Right atrium auricular region (tissue), 2 donors: ENCODE results near the gene CORO1A. TPM values are rescaled to one million over a fixed set of nuclear protein-coding genes. Genes with fewer than 3 reads are reported as not detected.

Experiments used
- DNase-seq: peaks from one replicate; pipeline ENCODE4 v3.0.0-alpha.2; 2019; ENCODE audit warnings: low spot score
- H3K27ac ChIP-seq, 2 donors: fragments of 200-600 bp; sonication (generic); 1 replicate in 1 of 2; 2 replicates in 1 of 2; pipeline ENCODE4 v1.5.1; 2016 to 2019
- H3K27me3 ChIP-seq, 2 donors: fragments of 200-600 bp; sonication (generic); one replicate each; pipeline versions ENCODE4 v1.5.1 to v1.6.0; 2017 to 2019
- H3K36me3 ChIP-seq: fragments of 200-600 bp; sonication (generic); one replicate; pipeline ENCODE4 v1.5.1; 2016
- H3K4me1 ChIP-seq, 2 donors: fragments of 200-600 bp; sonication (generic); one replicate each; pipeline versions ENCODE4 v1.5.1 to v1.6.0; 2017 to 2019
- H3K4me3 ChIP-seq, 2 donors: fragments of 200-600 bp; sonication (generic); 1 replicate in 1 of 2; 2 replicates in 1 of 2; pipeline ENCODE4 v1.5.1; 2017 to 2019; ENCODE audit warnings: mild to moderate bottlenecking in 1 of 2, moderate library complexity in 1 of 2
- H3K9me3 ChIP-seq, 2 donors: fragments of 200-600 bp; sonication (generic); one replicate each; pipeline ENCODE4 v1.5.1; 2019
- CTCF ChIP-seq, 2 donors: fragments of 200-600 bp; sonication (generic); IDR thresholded peaks; one replicate each; pipeline ENCODE4 v1.5.1; 2019; ENCODE audit warnings: antibody characterized with exemption in 2 of 2
- total RNA-seq, 2 donors: library from RNA; depleted of rRNA; stranded (reverse); fragments of >200 nt; gene quantifications; one replicate each; pipeline ENCODE4 v1.1.0, GENCODE V29; 2016

Gene CORO1A
- total RNA-seq, 2 donors from 2014 or later = 5.4 to 18.6 TPM

- Histone ChIP-seq H3K36me3 (no peaks in the 10 kb centered on the region), H3K27me3 (no peaks in the 10 kb centered on the region), H3K9me3 (peaks cover 0 to 12% of the 10 kb centered on the region in 2 donors), H3K4me1 (no peaks in the 10 kb centered on the region), H3K27ac (no peak overlapping the region), H3K4me3 (no peak overlapping the region)
- TF ChIP-seq CTCF (IDR thresholded peaks at IDR 0.05) = no peak
- DNase-seq = no peak
Observed at GRCh38 chr16:30147843-30148510, 35.4 kb upstream of the CORO1A start.

- Histone ChIP-seq H3K27me3 (no peaks in the 10 kb centered on the region), H3K4me3 (no peak overlapping the region), H3K4me1 (no peaks in the 10 kb centered on the region), H3K9me3 (peaks cover 0 to 12% of the 10 kb centered on the region in 2 donors), H3K27ac (no peak overlapping the region), H3K36me3 (no peaks in the 10 kb centered on the region)
- TF ChIP-seq CTCF (IDR thresholded peaks at IDR 0.05) = no peak
- no peak for DNase-seq
Observed at GRCh38 chr16:30149250-30149930, 34.0 kb upstream of the CORO1A start.

GRCh38 chr16:30151091-30151490 is 32.3 kb upstream of the CORO1A start:
- TF ChIP-seq CTCF (IDR thresholded peaks at IDR 0.05) = no peak
- no peak overlapping the region for H3K4me3 ChIP-seq
- H3K27me3 ChIP-seq = no peaks in the 10 kb centered on the region
- H3K27ac ChIP-seq = no peak overlapping the region
- no peak for DNase-seq
- peaks cover 0 to 12% of the 10 kb centered on the region in 2 donors for H3K9me3 ChIP-seq
- no peaks in the 10 kb centered on the region for H3K36me3 ChIP-seq
- no peaks in the 10 kb centered on the region for H3K4me1 ChIP-seq

GRCh38 chr16:30152517-30152916 is 30.9 kb upstream of the CORO1A start:
- H3K36me3 ChIP-seq = no peaks in the 10 kb centered on the region
- H3K4me1 ChIP-seq = no peaks in the 10 kb centered on the region
- no peak overlapping the region for H3K27ac ChIP-seq
- no peaks in the 10 kb centered on the region for H3K27me3 ChIP-seq
- H3K9me3 ChIP-seq = peaks cover 0 to 12% of the 10 kb centered on the region in 2 donors
- no peak for TF ChIP-seq CTCF (IDR thresholded peaks at IDR 0.05)
- DNase-seq = no peak
- no peak overlapping the region for H3K4me3 ChIP-seq

GRCh38 chr16:30155188-30155587 is 28.2 kb upstream of the CORO1A start:
- Histone ChIP-seq H3K9me3 (no peaks in the 10 kb centered on the region), H3K4me3 (no peak overlapping the region), H3K36me3 (no peaks in the 10 kb centered on the region), H3K27me3 (no peaks in the 10 kb centered on the region), H3K4me1 (no peaks in the 10 kb centered on the region), H3K27ac (no peak overlapping the region)
- TF ChIP-seq CTCF (IDR thresholded peaks at IDR 0.05) = no peak
- no peak for DNase-seq
